ENCODE results near the gene DAPK1.

Gene DAPK1

GRCh38 chr9:87706066-87706739 is 208.5 kb downstream of the DAPK1 start:
- DNase-seq (ENCODE audit: low read depth, low spot score) = no peak
- TF ChIP-seq, protein P1, sequence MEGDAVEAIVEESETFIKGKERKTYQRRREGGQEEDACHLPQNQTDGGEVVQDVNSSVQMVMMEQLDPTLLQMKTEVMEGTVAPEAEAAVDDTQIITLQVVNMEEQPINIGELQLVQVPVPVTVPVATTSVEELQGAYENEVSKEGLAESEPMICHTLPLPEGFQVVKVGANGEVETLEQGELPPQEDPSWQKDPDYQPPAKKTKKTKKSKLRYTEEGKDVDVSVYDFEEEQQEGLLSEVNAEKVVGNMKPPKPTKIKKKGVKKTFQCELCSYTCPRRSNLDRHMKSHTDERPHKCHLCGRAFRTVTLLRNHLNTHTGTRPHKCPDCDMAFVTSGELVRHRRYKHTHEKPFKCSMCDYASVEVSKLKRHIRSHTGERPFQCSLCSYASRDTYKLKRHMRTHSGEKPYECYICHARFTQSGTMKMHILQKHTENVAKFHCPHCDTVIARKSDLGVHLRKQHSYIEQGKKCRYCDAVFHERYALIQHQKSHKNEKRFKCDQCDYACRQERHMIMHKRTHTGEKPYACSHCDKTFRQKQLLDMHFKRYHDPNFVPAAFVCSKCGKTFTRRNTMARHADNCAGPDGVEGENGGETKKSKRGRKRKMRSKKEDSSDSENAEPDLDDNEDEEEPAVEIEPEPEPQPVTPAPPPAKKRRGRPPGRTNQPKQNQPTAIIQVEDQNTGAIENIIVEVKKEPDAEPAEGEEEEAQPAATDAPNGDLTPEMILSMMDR (IDR thresholded peaks at IDR 0.05; ENCODE audit: low read depth, low read length) = no peak
- in situ Hi-C loops (cut with HindIII; ENCODE audit: low sequenced_read_pairs) = no loop called here
- H3K4me3 ChIP-seq (ENCODE audit: low read depth, low read length) = no peak overlapping the region

GRCh38 chr9:87707805-87708506 is 210.3 kb downstream of the DAPK1 start:
- DNase-seq (ENCODE audit: low read depth, low spot score) = no peak
- H3K4me3 ChIP-seq (ENCODE audit: low read depth, low read length) = no peak overlapping the region
- in situ Hi-C loops (cut with HindIII; ENCODE audit: low sequenced_read_pairs) = no loop called here
- TF ChIP-seq, protein P1 (IDR thresholded peaks at IDR 0.05; ENCODE audit: low read depth, low read length) = no peak

GRCh38 chr9:87708546-87708945 is 210.9 kb downstream of the DAPK1 start:
- no peak overlapping the region for H3K4me3 ChIP-seq (ENCODE audit: low read depth, low read length)
- in situ Hi-C loops (cut with HindIII; ENCODE audit: low sequenced_read_pairs) = no loop called here
- TF ChIP-seq, protein P1 (IDR thresholded peaks at IDR 0.05; ENCODE audit: low read depth, low read length) = no peak
- DNase-seq (ENCODE audit: low read depth, low spot score) = no peak

- TF ChIP-seq, protein P1 (IDR thresholded peaks at IDR 0.05; ENCODE audit: low read depth, low read length) = no peak
Measured at GRCh38 chr9:87708986-87709728, 211.5 kb downstream of the DAPK1 start.

GRCh38 chr9:87710443-87710842 is 212.8 kb downstream of the DAPK1 start:
- no peak overlapping the region for H3K4me3 ChIP-seq (ENCODE audit: low read depth, low read length)
- no peak for DNase-seq (ENCODE audit: low read depth, low spot score)
- in situ Hi-C loops (cut with HindIII; ENCODE audit: low sequenced_read_pairs) = no loop called here
- TF ChIP-seq, protein P1 (IDR thresholded peaks at IDR 0.05; ENCODE audit: low read depth, low read length) = no peak

More at GRCh38 chr9:87708986-87709728, 211.5 kb downstream of the DAPK1 start:
- in situ Hi-C loops (cut with HindIII; ENCODE audit: low sequenced_read_pairs) = no loop called here
- DNase-seq (ENCODE audit: low read depth, low spot score) = no peak
- no peak overlapping the region for H3K4me3 ChIP-seq (ENCODE audit: low read depth, low read length)

- in situ Hi-C loops (cut with HindIII; ENCODE audit: low sequenced_read_pairs) = no loop called here
- peak; percentile 29 for DNase-seq (ENCODE audit: low read depth, low spot score)
- TF ChIP-seq, protein P1 (IDR thresholded peaks at IDR 0.05; ENCODE audit: low read depth, low read length) = no peak
- no peak overlapping the region for H3K4me3 ChIP-seq (ENCODE audit: low read depth, low read length)
Measured at GRCh38 chr9:87711857-87712800, 214.5 kb downstream of the DAPK1 start.
